A204.1 (cell line): Measurements from ENCODE around the gene CAPZA3.
"Not testable (repeated sequence)": the region's sequence is repeated elsewhere in the genome, so short reads cannot be mapped to it uniquely, and the experiment has no call there.

Experiments
- FAIRE-seq: peaks from 2 replicates; lab custom pipeline; 2012; peaks lifted over from hg19 to GRCh38; lab: Jason Lieb, UNC

The CAPZA3 gene

GRCh38 chr12:18737819-18738218 is at the start of gene CAPZA3, which contains the start of gene PLCZ1:
Gene CAPZA3, plus strand, starts transcription at chr12:18738119. Its CDS starts 150 bp downstream, at chr12:18738269.
Gene PLCZ1, minus strand, starts transcription at chr12:18738012. Its CDS starts 641 bp downstream, at chr12:18737371.
- FAIRE-seq: no peak

GRCh38 chr12:18689771-18690170 is 48.1 kb upstream of the CAPZA3 start:
- FAIRE-seq: no peak

GRCh38 chr12:18690653-18691052 is 47.3 kb upstream of the CAPZA3 start:
- FAIRE-seq: no peak

GRCh38 chr12:18693986-18694385 is 43.9 kb upstream of the CAPZA3 start:
- not testable (repeated sequence) for FAIRE-seq

- FAIRE-seq: no peak
Measured at GRCh38 chr12:18696971-18697602, 40.8 kb upstream of the CAPZA3 start.

GRCh38 chr12:18700271-18700670 is 37.6 kb upstream of the CAPZA3 start:
- FAIRE-seq: no peak

GRCh38 chr12:18703321-18703720 is 34.6 kb upstream of the CAPZA3 start:
- FAIRE-seq: no peak

GRCh38 chr12:18703911-18704310 is 34.0 kb upstream of the CAPZA3 start:
- FAIRE-seq: no peak

- FAIRE-seq: no peak
Measured at GRCh38 chr12:18706798-18707197, 31.1 kb upstream of the CAPZA3 start.

GRCh38 chr12:18716236-18716635 is 21.7 kb upstream of the CAPZA3 start:
- FAIRE-seq: no peak

- FAIRE-seq: no peak
Measured at GRCh38 chr12:18718462-18718861, 19.5 kb upstream of the CAPZA3 start.

- no peak for FAIRE-seq
Measured at GRCh38 chr12:18719922-18720510, 17.9 kb upstream of the CAPZA3 start.

- FAIRE-seq: no peak
Measured at GRCh38 chr12:18720690-18721089, 17.2 kb upstream of the CAPZA3 start.

- FAIRE-seq: no peak
Measured at GRCh38 chr12:18721452-18721851, 16.5 kb upstream of the CAPZA3 start.

- no peak for FAIRE-seq
Measured at GRCh38 chr12:18723752-18724151, 14.2 kb upstream of the CAPZA3 start.

GRCh38 chr12:18731156-18731555 is 6.8 kb upstream of the CAPZA3 start:
- FAIRE-seq: no peak

- FAIRE-seq: no peak
Measured at GRCh38 chr12:18747895-18748294, 10.0 kb downstream of the CAPZA3 start.

GRCh38 chr12:18749386-18749957 is 11.6 kb downstream of the CAPZA3 start:
- no peak for FAIRE-seq

- no peak for FAIRE-seq
Measured at GRCh38 chr12:18750085-18750484, 12.2 kb downstream of the CAPZA3 start.

- no peak for FAIRE-seq
Measured at GRCh38 chr12:18751866-18752265, 13.9 kb downstream of the CAPZA3 start.

GRCh38 chr12:18752280-18752920 is 14.5 kb downstream of the CAPZA3 start:
- no peak for FAIRE-seq

GRCh38 chr12:18752947-18753346 is 15.0 kb downstream of the CAPZA3 start:
- FAIRE-seq: no peak

- no peak for FAIRE-seq
Measured at GRCh38 chr12:18753481-18754123, 15.7 kb downstream of the CAPZA3 start.
